KOPT-K1 (cell line): ENCODE data around the gene FCGR1A.
"Not testable (repeated sequence)": the region's sequence is repeated elsewhere in the genome, so short reads cannot be mapped to it uniquely, and the experiment has no call there.

Source experiments
- H3K27ac ChIP-seq: fragments of 200-600 bp; sonication (generic); 2 replicates; pipeline ENCODE4 v1.5.1; 2016; ENCODE audit warnings: antibody characterized with exemption, mild to moderate bottlenecking, low read depth, low read length; ENCODE audit not compliant: poor library complexity, severe bottlenecking
- H3K36me3 ChIP-seq: fragments of 200-600 bp; sonication (generic); 2 replicates; pipeline ENCODE4 v1.5.1; 2017; ENCODE audit warnings: antibody characterized with exemption, mild to moderate bottlenecking, low read length, moderate library complexity; ENCODE audit not compliant: insufficient read depth
- H3K9me3 ChIP-seq: fragments of 200-600 bp; sonication (generic); 2 replicates; pipeline ENCODE4 v1.5.1; 2017; ENCODE audit warnings: antibody characterized with exemption, low read length, mild to moderate bottlenecking; ENCODE audit not compliant: insufficient read depth, poor library complexity, severe bottlenecking

Gene FCGR1A

DNA sequence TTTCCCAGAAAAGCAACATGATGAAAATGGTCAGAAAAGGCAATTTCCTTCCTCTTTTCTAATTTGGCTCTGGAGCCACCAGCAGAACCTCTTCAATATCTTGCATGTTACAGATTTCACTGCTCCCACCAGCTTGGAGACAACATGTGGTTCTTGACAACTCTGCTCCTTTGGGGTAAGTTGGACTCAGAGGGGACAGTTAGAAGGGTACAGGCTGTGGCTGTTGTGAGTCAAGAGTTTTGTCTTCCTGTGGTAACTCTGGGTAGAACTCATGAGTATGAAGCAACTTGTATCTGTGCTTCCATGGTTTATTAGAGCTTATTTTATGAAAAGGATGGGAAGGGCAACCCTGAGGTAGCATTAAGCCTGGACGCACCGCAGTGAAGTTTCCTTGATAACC, at the start of gene FCGR1A:
FCGR1A (plus strand) TSS at position 95 of the 400 bp plus-strand sequence; CDS start at position 145, 50 bp downstream.
- not testable (repeated sequence) for H3K27ac ChIP-seq, H3K9me3 ChIP-seq, H3K36me3 ChIP-seq

DNA sequence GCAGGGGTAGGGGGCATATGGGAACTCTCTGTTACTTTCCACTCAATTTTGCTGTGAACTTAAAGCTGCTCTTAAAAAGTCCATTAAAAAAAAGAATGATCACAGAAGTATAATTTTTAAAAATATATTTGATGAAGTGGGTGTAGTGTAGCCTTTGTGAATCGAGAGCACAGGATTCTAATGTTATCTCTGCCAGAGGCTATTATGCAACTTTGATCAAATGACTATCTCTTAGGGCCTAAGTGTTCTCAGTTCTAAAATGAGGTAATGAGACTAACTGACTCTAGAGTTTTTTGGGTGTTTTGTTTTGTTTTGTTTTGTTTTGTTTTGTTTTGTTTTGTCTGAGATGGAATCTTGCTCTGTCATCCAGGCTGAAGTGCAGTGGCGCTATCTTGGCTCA, 49.7 kb upstream of the FCGR1A start:
- H3K36me3 ChIP-seq, H3K9me3 ChIP-seq, H3K27ac ChIP-seq: not testable (repeated sequence)

DNA sequence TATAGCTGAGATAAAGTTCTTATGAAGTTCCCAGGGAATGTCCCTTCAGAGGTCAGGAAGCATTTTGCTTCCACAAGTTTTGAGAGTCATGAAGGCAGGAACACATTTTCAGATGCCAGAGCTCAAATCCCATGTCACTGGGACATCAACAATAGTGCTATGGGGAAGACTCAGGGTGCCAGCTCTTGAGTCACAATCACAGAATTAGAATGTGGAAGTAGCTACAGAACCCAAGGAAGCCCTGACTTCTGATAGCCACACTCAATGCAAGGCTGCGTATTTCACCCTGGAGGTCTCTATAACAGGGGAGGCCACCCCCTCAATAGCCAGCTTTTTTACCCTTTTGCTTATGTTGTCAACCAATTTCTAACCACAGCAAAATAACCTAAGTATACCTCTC, 47.8 kb upstream of the FCGR1A start:
- not testable (repeated sequence) for H3K27ac ChIP-seq, H3K9me3 ChIP-seq, H3K36me3 ChIP-seq

DNA sequence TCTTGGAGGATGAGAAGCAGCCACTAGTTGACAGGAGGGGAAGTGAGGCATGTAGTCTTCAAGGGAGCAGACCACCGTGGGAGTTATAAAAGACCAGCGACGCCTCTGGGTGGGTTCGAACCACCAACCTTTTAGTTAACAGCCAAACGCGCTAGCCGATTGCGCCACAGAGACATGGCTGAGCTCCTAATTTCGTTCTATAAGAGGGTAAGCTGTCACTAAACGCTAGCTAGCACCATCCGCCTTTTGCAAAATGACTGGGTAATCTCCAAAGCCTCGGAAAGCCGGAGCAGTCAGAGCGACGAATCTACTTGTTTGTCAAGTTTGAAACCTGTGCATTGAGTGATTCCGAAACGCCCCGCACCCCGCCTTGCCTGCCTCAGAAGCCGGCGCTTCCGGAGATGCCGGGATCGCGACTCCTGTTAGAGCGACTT, 42.3 kb upstream of the FCGR1A start:
- H3K27ac ChIP-seq, H3K9me3 ChIP-seq, H3K36me3 ChIP-seq: not testable (repeated sequence)

DNA sequence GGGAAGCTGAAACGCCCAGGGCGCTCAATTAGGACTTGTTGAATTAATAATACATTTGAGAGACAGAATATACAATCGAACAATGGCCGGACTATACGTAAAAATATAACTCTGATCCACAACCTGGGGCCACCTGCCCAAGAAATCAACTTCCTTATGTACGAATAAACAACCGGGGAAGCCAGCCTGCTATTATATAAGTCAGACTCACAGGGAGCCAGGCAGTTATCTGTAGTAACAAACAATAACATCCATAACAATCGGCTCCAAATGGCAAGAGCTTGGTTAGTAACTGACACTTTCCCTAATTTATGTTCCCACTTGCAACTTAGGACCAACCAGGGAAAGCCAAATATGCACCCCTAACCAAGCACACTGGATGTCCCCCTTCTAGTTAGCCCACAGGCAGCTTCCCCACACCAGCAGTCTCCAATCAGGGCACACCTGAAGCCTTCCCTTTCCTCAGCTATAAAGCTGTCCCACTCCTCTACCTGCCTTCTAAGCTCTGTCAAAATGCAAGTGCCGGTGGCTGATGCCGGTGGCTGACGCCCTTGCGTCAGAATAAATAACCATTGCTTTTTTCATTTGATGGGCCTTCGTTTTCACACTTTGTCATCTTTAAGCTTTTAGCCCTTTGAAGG, 41.8 kb upstream of the FCGR1A start:
- not testable (repeated sequence) for H3K27ac ChIP-seq, H3K9me3 ChIP-seq, H3K36me3 ChIP-seq

DNA sequence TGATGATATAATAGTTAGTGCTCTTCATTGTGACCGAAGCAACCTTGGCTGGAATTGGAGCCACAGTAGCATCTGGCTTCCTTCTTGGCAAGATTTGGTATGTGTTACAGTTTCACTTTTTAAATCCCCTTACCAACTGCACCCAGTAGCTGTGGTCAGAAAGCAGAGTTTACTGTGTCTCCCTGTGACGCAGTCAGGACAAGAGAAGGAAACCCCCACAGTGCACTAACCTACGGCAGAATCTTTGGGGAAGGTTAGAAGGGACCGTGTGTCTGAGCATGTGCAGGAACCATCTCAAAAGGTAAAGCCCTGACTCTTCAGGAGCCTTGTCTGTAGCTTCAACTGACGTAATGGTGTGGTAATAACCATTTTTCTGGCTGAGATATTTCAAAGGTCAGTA, 40.6 kb upstream of the FCGR1A start:
- H3K9me3 ChIP-seq, H3K27ac ChIP-seq: not testable (repeated sequence)

DNA sequence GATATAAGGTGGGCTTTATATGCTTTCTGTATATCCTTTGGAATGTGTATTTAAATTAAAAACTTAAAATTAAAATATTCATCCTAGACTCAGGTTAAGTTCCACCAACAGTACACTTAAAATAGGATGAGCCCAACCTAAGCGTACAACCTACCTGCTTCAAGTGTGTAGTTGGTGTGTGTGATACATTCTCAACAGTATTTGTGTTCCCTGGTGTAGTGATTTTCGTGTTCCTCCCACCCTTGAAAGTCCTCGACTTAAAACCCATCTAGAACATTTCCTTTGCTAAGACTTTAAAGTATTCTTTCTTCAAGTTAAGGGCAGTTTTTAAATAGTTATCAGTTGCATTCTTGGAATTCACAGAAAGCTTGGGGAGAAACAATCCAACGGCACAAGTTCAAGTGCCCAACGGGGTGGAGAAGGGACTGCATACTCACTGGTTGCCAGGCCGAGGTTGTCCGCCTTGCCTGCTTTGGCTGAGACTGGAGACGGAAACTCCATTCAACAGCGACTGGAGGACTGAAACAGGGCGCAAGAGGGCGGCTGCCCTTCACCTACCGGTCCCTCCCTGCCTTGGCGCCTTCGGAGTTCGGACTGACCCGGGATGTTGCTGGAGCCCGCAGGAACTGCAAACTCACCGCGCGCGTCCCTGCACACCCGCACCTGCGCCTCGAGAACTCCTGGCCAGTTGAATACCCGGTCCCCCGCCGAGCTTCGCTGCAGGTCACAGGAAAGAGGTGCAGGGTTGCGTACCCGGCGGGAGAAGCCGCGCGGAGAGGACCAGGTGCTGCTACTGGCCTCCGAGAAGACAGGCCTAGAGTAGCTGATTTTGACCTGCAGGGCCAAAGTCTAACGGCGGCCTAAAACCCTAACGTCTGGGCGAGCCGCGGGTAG, 35.8 kb upstream of the FCGR1A start:
- not testable (repeated sequence) for H3K27ac ChIP-seq, H3K36me3 ChIP-seq, H3K9me3 ChIP-seq

More for the DNA sequence above, 40.6 kb upstream of the FCGR1A start:
- H3K36me3 ChIP-seq, result not testable (repeated sequence)

DNA sequence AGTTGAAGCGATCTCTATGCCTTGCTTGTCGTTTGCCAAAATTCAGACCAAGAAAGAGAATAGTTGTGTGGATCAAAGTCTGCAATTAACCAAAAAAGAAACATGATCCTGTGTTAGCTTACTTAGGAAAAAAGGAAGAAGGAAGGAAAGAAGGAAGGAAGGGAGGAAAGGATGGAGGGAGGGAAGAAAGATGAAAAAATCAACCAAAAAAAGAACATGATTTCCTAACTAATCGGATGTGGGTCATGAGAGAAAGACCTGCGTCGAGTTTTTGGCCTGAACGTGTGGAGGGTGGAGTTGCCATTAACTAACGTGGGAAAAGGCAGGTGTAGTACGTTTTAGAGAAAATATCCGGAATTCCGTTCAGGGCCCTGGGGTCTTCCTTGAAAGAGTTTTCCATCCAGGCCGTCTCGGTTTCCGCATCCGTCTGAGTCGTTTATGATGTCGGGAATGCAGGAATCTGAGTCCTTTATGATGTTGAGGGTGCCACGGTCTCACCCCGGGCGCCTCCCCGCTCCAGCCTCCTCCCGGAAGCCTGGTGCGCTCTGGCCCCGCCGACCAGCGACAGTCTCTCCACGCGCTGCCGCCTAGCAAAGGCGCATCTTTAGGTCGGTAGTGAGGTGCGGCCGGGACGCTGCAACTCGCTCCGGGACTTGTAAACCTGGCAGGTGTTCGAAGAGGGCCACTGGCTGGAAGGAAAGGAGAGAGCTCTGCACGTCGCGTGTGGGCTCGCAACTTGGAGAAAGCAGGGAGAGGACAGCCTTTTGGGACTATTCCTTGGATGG, 34.9 kb upstream of the FCGR1A start:
- H3K27ac ChIP-seq, H3K9me3 ChIP-seq, H3K36me3 ChIP-seq: not testable (repeated sequence)

DNA sequence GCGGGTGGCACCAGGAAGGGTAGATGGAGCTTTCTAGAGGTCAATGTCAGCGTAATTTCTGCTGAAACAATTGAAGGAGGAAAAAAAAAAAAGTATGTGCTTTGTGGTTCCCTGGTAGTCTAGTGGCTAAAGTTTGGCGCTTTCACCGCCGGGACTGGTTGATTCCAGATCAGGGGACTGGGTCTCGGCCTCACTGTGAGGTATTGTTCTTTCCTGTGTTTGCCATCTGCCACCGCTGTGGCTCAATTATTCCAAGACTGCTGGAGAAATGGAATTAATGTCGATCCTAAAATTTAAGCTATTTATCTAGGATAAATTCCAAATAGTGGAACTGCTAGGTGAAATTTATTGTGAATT, 34.4 kb upstream of the FCGR1A start:
- H3K36me3 ChIP-seq, result not testable (repeated sequence)

DNA sequence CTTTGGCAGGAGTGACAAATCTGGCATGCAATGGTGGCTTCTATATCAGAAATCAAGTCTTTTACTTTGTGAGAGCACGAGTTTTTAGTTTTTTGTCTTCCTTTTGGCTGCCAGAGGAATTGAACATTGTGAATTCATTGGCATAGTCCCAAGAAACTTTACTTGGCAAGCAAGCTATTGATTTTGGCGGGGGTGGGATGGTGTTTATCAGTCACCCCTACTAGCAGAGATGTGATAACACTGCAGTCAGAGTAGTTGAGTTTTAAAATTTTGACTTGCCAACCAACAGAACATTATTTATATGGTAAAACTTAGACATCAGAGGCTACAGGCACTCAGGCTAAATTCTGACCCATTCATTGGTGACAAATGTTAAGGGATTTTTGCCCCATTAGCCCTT, 31.9 kb upstream of the FCGR1A start:
- H3K27ac ChIP-seq, H3K9me3 ChIP-seq, H3K36me3 ChIP-seq: not testable (repeated sequence)

More for the DNA sequence above, 34.4 kb upstream of the FCGR1A start:
- not testable (repeated sequence) for H3K27ac ChIP-seq, H3K9me3 ChIP-seq

DNA sequence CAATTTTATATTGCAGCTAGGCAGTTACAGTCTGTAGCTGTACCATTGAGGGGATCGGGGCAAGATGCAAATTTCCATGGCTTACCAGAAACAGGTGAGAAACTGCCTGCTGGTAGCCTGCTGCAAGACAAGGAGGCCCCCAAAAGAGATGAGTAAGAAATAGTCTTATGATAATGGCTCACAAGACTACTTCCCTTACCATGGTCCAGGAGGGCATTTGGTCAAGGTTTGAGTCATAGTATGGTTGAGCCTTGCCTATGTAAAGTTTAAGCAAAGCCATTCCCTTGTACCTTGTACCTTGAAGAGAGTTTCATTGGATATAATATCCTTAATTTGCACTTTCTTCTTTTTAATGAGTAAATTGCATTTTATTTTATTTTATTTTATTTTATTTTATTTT, 30.3 kb upstream of the FCGR1A start:
- not testable (repeated sequence) for H3K27ac ChIP-seq, H3K36me3 ChIP-seq, H3K9me3 ChIP-seq

DNA sequence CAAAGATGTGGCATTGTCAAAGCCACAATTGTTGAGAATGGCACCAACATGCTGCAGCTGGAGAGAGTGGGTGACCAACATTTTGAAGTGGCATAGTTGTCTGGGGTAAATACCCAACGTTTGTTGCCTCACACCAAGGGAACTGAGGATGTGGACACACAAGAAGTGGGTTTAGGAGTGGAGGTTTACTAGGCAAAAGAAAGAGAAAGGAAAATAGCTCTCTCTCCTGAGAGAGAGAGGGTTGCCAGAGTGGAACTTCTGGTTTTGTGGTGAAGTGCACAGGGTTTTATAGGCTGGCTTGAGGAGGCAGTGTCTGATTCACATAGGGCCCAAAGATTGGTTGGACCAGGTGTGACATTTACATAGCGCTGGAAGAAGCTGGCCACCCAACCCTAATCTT, 29.0 kb upstream of the FCGR1A start:
- H3K36me3 ChIP-seq, H3K9me3 ChIP-seq, H3K27ac ChIP-seq: not testable (repeated sequence)

DNA sequence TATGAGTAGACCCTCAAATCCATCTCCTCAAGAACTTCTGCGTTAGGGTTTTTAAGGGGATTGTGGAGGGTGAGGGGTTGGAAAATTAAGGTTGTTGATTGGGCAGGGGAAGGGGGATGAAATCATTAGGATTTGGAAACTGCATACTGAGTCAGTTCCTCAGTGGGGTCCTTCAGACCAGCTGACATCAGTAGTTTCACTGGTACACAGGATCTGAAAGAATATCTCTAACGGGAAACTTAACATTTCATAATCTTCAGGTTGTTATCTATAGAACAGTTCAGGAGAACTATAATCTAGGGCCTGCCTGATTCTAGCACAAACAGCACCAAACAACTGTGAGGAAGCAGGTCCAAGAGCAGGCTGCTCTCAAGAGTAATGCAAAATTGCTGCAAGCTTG, 27.2 kb upstream of the FCGR1A start:
- not testable (repeated sequence) for H3K36me3 ChIP-seq, H3K27ac ChIP-seq, H3K9me3 ChIP-seq

DNA sequence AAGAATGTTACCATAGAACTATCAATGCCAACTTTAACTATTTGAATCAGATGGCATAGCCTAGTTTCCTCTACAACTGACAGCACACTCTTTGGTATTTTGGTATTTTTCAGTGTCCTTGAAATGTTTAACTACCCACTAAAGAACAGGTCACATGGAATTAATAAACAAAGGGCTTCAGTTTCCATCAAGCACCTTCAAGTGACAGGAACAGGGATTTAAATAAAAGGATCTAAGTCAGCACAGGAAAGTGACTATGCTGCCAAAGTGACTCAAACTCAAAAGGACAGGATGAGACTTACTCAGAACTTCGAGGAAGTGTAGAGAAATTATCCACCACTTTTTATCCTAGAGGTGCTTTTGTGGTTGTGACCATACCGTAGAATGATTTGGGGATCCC, 20.2 kb upstream of the FCGR1A start:
- not testable (repeated sequence) for H3K27ac ChIP-seq, H3K36me3 ChIP-seq, H3K9me3 ChIP-seq

DNA sequence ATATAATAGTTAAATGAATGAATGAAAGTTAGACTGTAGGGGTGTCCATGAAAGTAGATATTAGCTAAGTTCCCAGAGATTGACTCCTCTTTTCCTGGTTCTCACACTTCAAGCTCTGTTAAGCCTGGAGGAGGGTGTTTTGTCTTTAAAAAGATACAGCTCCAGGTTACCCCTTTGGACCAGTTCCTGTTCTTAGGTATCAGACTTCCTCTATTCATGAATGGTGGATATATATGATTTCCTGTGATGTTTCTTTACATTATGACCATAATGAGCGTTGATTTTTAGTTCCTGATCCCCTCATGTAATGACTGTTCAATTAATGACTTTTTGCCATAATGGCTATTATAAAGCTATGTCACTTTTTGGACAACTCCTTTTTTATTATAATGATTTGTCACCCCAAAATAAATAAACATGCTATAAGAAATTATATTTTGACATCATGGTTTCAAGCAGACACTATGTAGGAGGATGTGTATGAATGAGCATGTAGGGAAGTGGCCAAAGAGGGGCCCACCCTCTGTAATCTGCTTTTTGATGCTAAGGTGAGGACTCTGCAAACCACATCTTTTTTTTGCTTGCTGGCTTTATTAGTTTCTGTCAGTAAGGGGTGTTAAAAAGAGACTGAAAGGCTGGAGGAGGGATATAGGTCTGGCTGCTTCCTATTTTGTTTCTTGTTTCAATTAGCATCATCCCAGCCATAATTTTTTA, 18.2 kb upstream of the FCGR1A start:
- H3K27ac ChIP-seq, H3K36me3 ChIP-seq, H3K9me3 ChIP-seq: not testable (repeated sequence)
